ENCODE results near the gene SOX5. TPM values are rescaled to one million over a fixed set of nuclear protein-coding genes. Genes with fewer than 3 reads are reported as not detected.

Gene SOX5
- total and polyA plus RNA-seq, 8 donors, result 10.0 to 39.9 (median 33.0) TPM

GRCh38 chr12:23566133-23566532 lies 383.3 kb downstream of the SOX5 start:
- intact Hi-C loops (cut with DNase I), result no loop called here

DNA sequence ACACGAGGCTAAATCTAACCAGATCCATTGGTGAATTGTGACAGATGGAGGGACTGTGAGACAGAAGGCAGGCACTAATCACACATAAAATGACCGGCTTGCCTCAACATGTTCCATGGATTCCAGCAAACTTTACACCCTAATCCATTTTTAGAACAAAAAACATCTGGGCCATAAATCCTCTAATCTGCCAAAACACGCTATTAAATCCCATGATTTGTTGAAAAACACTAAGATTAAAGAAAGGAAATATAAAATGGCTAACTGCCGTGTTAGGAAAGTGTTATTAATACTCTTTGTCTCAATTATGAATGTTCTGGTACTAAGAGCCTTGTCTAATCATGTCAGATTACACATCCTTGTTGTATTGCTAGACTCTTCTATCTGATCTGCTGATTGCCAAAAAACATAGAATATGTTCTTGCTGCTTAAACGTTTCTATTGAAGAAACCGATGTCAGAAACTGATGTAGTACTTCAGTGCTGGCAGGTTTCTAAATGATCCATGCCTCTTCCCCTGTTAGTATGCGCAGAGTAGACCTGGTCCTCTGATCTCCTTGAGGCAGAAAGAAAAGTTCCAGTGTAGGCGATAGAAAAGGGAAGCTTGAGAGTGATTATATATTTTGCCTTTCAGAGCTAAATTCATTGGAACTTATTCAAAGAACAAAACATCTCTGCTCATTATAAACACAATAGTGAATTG lies 384.9 kb downstream of the SOX5 start:
- Histone ChIP-seq H3K27me3 (no peaks in the 10 kb centered on the region), H3K27ac (no peak overlapping the region), H3K9me3 (peaks cover 0 to 2% of the 10 kb centered on the region in 2 donors), H3K4me1 (no peaks in the 10 kb centered on the region), H3K36me3 (no peaks in the 10 kb centered on the region), H3K4me3 (no peak overlapping the region)
- DNase-seq, result peak in 2 of 4 donors; percentile 32 to 36
- ATAC-seq, result no peak
- TF ChIP-seq, protein P1, sequence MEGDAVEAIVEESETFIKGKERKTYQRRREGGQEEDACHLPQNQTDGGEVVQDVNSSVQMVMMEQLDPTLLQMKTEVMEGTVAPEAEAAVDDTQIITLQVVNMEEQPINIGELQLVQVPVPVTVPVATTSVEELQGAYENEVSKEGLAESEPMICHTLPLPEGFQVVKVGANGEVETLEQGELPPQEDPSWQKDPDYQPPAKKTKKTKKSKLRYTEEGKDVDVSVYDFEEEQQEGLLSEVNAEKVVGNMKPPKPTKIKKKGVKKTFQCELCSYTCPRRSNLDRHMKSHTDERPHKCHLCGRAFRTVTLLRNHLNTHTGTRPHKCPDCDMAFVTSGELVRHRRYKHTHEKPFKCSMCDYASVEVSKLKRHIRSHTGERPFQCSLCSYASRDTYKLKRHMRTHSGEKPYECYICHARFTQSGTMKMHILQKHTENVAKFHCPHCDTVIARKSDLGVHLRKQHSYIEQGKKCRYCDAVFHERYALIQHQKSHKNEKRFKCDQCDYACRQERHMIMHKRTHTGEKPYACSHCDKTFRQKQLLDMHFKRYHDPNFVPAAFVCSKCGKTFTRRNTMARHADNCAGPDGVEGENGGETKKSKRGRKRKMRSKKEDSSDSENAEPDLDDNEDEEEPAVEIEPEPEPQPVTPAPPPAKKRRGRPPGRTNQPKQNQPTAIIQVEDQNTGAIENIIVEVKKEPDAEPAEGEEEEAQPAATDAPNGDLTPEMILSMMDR (IDR thresholded peaks at IDR 0.05), result no peak
- intact Hi-C loops (cut with DNase I), result no loop called here

More at GRCh38 chr12:23566133-23566532, 383.3 kb downstream of the SOX5 start:
- ATAC-seq, result no peak
- Histone ChIP-seq H3K4me1 (no peaks in the 10 kb centered on the region), H3K27ac (no peak overlapping the region), H3K27me3 (no peaks in the 10 kb centered on the region), H3K9me3 (peaks cover 0 to 8% of the 10 kb centered on the region in 2 donors), H3K4me3 (no peak overlapping the region), H3K36me3 (no peaks in the 10 kb centered on the region)
- TF ChIP-seq, protein P1 (IDR thresholded peaks at IDR 0.05), result no peak
- no peak for DNase-seq

DNA sequence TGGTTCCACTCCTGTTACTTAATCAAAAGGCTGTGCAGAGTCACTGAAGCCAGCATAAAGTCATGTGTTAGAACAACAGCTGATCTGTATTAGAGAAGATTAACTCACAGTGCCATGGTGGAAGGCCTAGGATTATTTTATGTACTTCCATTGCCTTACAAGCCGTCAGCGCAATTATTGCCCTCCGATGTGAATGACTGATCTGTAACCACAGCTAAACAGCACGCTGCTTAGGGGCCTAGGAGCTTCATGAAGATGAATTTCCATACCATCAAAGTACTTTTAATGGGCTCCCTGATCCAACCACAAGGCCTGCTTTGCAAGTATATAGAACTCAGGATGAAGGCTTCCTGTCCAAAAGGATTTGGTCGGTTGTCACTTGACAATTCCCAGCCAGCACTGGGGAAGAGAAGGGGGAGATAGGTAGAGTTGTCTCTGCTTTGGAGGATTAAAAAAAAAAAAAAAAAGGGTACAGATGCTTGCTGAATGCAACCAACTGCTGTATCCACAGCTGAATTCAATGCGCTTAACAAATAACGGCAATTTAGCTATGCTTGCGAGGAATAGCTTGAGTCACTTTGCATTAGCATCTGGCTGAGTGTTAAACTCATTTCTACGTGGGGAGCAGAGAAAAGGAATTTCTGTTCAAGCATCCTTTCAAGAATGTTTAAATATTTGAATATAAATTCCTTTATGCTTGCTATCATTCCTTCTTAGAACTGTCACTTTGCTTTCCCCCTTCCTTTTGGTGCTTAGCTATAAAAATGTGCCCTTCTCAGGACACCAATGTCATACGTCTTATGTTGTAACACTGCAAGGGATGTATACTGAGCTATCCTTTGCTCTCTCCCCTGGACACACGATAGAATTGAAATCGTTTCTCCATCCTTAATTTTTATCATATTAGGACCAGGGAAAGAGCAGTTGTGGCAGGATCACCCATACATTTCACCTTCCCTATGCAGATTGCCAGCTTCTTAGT lies 387.8 kb downstream of the SOX5 start:
- no peaks in the 10 kb centered on the region for H3K4me1 ChIP-seq
- no peak overlapping the region for H3K4me3 ChIP-seq
- no peaks in the 10 kb centered on the region for H3K36me3 ChIP-seq
- no peaks in the 10 kb centered on the region for H3K27me3 ChIP-seq
- no peak for ATAC-seq
- intact Hi-C loops (cut with DNase I), result no loop called here
- TF ChIP-seq, protein P1 (IDR thresholded peaks at IDR 0.05), result no peak
- H3K9me3 ChIP-seq, result peaks cover 0 to 2% of the 10 kb centered on the region in 2 donors
- peak in 1 of 4 donors; percentile 25 for DNase-seq
- no peak overlapping the region for H3K27ac ChIP-seq

GRCh38 chr12:23560611-23561010 lies 388.9 kb downstream of the SOX5 start:
- Histone ChIP-seq H3K9me3 (peaks cover 0 to 2% of the 10 kb centered on the region in 2 donors), H3K4me3 (no peak overlapping the region), H3K27ac (no peak overlapping the region), H3K27me3 (no peaks in the 10 kb centered on the region), H3K36me3 (no peaks in the 10 kb centered on the region), H3K4me1 (no peaks in the 10 kb centered on the region)
- DNase-seq, result no peak
- no peak for ATAC-seq
- TF ChIP-seq, protein P1 (IDR thresholded peaks at IDR 0.05), result no peak
- intact Hi-C loops (cut with DNase I), result no loop called here

DNA sequence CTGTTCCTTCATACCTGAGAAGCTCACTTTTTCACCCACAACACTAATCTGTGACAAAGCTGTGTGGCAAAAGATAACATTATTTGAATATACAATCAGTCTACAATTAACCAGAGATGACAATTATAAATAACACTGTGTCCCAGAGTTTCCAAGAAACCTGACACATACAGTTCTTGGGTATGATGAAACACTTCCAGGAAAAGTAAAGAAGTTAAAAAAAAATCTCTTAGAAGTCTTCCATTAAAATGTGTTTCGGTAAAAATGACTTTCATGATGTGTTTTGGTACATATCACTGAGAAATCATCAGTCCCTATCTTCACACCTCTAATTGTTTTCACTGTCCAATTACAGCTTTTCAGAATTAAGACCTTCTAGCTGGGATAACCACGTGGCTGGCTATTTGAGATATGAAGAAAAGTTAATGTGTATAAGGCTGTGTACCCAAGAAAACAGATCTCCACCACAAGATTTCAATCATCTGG lies 390.2 kb downstream of the SOX5 start:
- Histone ChIP-seq H3K4me1 (no peaks in the 10 kb centered on the region), H3K27ac (no peak overlapping the region), H3K9me3 (peaks cover 0 to 2% of the 10 kb centered on the region in 2 donors), H3K36me3 (no peaks in the 10 kb centered on the region), H3K27me3 (no peaks in the 10 kb centered on the region), H3K4me3 (no peak overlapping the region)
- ATAC-seq (no peak), DNase-seq (no peak)
- intact Hi-C loops (cut with DNase I), result no loop called here
- TF ChIP-seq, protein P1 (IDR thresholded peaks at IDR 0.05), result no peak

Measured in left lung (tissue), 10 donors.